HepG2 (cell line): ENCODE results near the gene HK3. TPM values are rescaled to one million over a fixed set of nuclear protein-coding genes. Genes with fewer than 3 reads are reported as not detected.

Experiments used
- CAMTA2 ChIP-seq: sonication (generic); formaldehyde crosslinking; IDR thresholded peaks from 2 replicates; pipeline ENCODE4 v1.4.0; 2020; ENCODE audit warnings: mild to moderate bottlenecking, missing genetic modification reagents, borderline replicate concordance
- E2F5 ChIP-seq: sonication (generic); formaldehyde crosslinking; conservative IDR thresholded peaks from 2 replicates; pipeline ENCODE4 v1.4.0; 2020; ENCODE audit warnings: missing genetic modification reagents
- KDM5A ChIP-seq: fragments of 200-600 bp; sonication (generic); IDR thresholded peaks from 2 replicates; pipeline ENCODE4 v1.7.0; 2018; ENCODE audit warnings: antibody characterized with exemption, mild to moderate bottlenecking, low read length, borderline replicate concordance
- MAFF ChIP-seq: IDR thresholded peaks from 2 replicates; pipeline ENCODE4 v1.6.1; 2011; ENCODE audit warnings: low read depth, low read length, improper control_type of control experiment
- NCOA2 ChIP-seq: sonication (generic); formaldehyde crosslinking; IDR thresholded peaks from 2 replicates; pipeline ENCODE4 v1.8.0; 2022; ENCODE audit warnings: inconsistent platforms
- RERE ChIP-seq: IDR thresholded peaks from 2 replicates; pipeline ENCODE4 v1.6.1; 2016; ENCODE audit warnings: low read depth, missing genetic modification reagents, missing compliant biosample characterization
- SIX1 ChIP-seq: sonication (generic); formaldehyde crosslinking; IDR thresholded peaks from 2 replicates; pipeline ENCODE4 v1.4.0; 2020; ENCODE audit warnings: missing genetic modification reagents, borderline replicate concordance
- TBL1XR1 ChIP-seq: fragments of 150-350 bp; IDR thresholded peaks from 2 replicates; pipeline ENCODE4 v1.6.1; 2014; ENCODE audit warnings: borderline replicate concordance, low read length; ENCODE audit not compliant: partially characterized antibody
- ZFAT ChIP-seq: sonication (generic); formaldehyde crosslinking; conservative IDR thresholded peaks from 2 replicates; pipeline ENCODE4 v1.8.1; 2023; ENCODE audit warnings: missing genetic modification reagents, inconsistent platforms
- ZNF367 ChIP-seq: sonication (generic); formaldehyde crosslinking; IDR thresholded peaks from 2 replicates; pipeline ENCODE4 v1.4.0; 2020; ENCODE audit warnings: missing genetic modification reagents, borderline replicate concordance
- ZNF652 ChIP-seq: IDR thresholded peaks from 2 replicates; pipeline ENCODE4 v1.6.1; 2016; ENCODE audit warnings: low read depth, borderline replicate concordance
- ZNF7 ChIP-seq: IDR thresholded peaks from 2 replicates; pipeline ENCODE4 v1.6.1; 2016; ENCODE audit warnings: missing biosample characterization, missing genetic modification reagents
- ZSCAN25 ChIP-seq: sonication (generic); formaldehyde crosslinking; IDR thresholded peaks from 2 replicates; pipeline ENCODE4 v1.8.0; 2022; ENCODE audit warnings: mild to moderate bottlenecking, missing genetic modification reagents
- polyA plus RNA-seq, 8 experiments: library from polyadenylated mRNA; depleted of rRNA in 3 of 8; stranded (reverse) in 7 of 8; unstranded in 1 of 8; fragments of >200 nt; fragmentation: Illumina TruSeq in 4 of 8; extraction: Trizol in 4 of 8; gene quantifications; 2 replicates each; pipeline versions ENCODE4 v1.2.1 to v1.2.3, GENCODE V29; 2011 to 2016; ENCODE audit warnings: low read depth in 4 of 8, missing spikeins in 1 of 8, mixed read lengths in 1 of 8; ENCODE audit not compliant: insufficient read depth in 1 of 8
- total RNA-seq, 5 experiments: library from RNA; depleted of rRNA; stranded (reverse); fragments of >200 nt; fragmentation: Illumina TruSeq; extraction: Trizol; gene quantifications; 2 replicates each; pipeline ENCODE4 v1.2.3, GENCODE V29; 2016; ENCODE audit warnings: low read depth in 1 of 5
- TF ChIP-seq, protein P1 (sequence below): sonication (generic); formaldehyde crosslinking; IDR thresholded peaks from 2 replicates; pipeline ENCODE4 v1.4.0; 2020; ENCODE audit warnings: missing genetic modification reagents
- TF ChIP-seq, protein P2 (sequence below): sonication (generic); formaldehyde crosslinking; IDR thresholded peaks from 2 replicates; pipeline ENCODE4 v1.5.0; 2020; ENCODE audit warnings: mild to moderate bottlenecking, missing genetic modification reagents
- TF ChIP-seq, protein P3 (sequence below): fragments of 450-650 bp; IDR thresholded peaks from 2 replicates; pipeline ENCODE4 v1.6.1; 2016
- TF ChIP-seq, protein P4 (sequence below): sonication (generic); formaldehyde crosslinking; IDR thresholded peaks from 2 replicates; pipeline ENCODE4 v1.4.0; 2020; ENCODE audit warnings: mild to moderate bottlenecking, missing genetic modification reagents

The HK3 gene
- total and polyA plus RNA-seq, 2 of the 13 experiments (the other 11 are each of a cell fraction or from before 2014, with no cell fraction given), result not detected

DNA sequence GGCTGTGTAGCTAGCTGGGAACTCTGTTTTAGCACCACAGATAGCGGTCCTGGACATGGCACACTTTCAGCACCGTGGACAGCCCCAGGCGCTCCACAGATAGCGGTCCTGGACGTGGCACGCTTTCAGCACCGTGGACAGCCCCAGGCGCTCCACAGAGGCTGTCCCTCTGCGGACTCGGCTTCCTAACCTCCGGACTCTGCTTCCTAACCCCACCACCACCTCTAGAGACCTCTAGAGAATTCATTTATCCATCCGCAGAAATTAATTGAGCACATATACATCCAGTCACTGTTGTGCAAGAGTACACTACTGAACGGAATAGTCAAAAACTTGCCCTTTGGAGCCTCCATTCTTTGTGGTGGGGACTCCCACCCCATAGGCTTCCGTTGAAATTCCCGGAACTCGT lies 61.4 kb downstream of the HK3 start (continued):
- TF ChIP-seq RERE (CRISPR knock-in tag) (peak; percentile 96), KDM5A (no peak), ZNF7 (CRISPR knock-in tag) (peak; percentile 96), MAFF (no peak), E2F5 (peak; percentile 98), ZFAT (peak; percentile 98), ZNF652 (peak; percentile 87), NCOA2 (peak; percentile 97), CAMTA2 (CRISPR knock-in tag) (peak; percentile 100), ZSCAN25 (CRISPR knock-in tag) (peak; percentile 98), SIX1 (CRISPR knock-in tag) (peak; percentile 96), ZNF367 (CRISPR knock-in tag) (peak; percentile 100), TBL1XR1 (no peak)
- TF ChIP-seq, protein P1, sequence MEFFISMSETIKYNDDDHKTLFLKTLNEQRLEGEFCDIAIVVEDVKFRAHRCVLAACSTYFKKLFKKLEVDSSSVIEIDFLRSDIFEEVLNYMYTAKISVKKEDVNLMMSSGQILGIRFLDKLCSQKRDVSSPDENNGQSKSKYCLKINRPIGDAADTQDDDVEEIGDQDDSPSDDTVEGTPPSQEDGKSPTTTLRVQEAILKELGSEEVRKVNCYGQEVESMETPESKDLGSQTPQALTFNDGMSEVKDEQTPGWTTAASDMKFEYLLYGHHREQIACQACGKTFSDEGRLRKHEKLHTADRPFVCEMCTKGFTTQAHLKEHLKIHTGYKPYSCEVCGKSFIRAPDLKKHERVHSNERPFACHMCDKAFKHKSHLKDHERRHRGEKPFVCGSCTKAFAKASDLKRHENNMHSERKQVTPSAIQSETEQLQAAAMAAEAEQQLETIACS (CRISPR knock-in tag), result peak; percentile 84
- TF ChIP-seq, protein P2, sequence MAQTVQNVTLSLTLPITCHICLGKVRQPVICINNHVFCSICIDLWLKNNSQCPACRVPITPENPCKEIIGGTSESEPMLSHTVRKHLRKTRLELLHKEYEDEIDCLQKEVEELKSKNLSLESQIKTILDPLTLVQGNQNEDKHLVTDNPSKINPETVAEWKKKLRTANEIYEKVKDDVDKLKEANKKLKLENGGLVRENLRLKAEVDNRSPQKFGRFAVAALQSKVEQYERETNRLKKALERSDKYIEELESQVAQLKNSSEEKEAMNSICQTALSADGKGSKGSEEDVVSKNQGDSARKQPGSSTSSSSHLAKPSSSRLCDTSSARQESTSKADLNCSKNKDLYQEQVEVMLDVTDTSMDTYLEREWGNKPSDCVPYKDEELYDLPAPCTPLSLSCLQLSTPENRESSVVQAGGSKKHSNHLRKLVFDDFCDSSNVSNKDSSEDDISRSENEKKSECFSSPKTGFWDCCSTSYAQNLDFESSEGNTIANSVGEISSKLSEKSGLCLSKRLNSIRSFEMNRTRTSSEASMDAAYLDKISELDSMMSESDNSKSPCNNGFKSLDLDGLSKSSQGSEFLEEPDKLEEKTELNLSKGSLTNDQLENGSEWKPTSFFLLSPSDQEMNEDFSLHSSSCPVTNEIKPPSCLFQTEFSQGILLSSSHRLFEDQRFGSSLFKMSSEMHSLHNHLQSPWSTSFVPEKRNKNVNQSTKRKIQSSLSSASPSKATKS (CRISPR knock-in tag), result peak; percentile 100
- TF ChIP-seq, protein P3, sequence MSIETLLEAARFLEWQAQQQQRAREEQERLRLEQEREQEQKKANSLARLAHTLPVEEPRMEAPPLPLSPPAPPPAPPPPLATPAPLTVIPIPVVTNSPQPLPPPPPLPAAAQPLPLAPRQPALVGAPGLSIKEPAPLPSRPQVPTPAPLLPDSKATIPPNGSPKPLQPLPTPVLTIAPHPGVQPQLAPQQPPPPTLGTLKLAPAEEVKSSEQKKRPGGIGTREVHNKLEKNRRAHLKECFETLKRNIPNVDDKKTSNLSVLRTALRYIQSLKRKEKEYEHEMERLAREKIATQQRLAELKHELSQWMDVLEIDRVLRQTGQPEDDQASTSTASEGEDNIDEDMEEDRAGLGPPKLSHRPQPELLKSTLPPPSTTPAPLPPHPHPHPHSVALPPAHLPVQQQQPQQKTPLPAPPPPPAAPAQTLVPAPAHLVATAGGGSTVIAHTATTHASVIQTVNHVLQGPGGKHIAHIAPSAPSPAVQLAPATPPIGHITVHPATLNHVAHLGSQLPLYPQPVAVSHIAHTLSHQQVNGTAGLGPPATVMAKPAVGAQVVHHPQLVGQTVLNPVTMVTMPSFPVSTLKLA, result peak; percentile 49
- TF ChIP-seq, protein P4, sequence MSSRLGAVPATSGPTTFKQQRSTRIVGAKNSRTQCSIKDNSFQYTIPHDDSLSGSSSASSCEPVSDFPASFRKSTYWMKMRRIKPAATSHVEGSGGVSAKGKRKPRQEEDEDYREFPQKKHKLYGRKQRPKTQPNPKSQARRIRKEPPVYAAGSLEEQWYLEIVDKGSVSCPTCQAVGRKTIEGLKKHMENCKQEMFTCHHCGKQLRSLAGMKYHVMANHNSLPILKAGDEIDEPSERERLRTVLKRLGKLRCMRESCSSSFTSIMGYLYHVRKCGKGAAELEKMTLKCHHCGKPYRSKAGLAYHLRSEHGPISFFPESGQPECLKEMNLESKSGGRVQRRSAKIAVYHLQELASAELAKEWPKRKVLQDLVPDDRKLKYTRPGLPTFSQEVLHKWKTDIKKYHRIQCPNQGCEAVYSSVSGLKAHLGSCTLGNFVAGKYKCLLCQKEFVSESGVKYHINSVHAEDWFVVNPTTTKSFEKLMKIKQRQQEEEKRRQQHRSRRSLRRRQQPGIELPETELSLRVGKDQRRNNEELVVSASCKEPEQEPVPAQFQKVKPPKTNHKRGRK (CRISPR knock-in tag), result 0 out of 2 replicates have a peak, but pooled peaks have one; percentile 69
